Measurements from ENCODE around the gene IRAK2. TPM values are rescaled to one million over a fixed set of nuclear protein-coding genes. Genes with fewer than 3 reads are reported as not detected.

IRAK2 gene
- total RNA-seq, 1 experiment from 2014 or later, result 0.61 TPM

GRCh38 chr3:10185804-10186762 is 21.4 kb downstream of the IRAK2 start:
- H3K27ac Mint-ChIP-seq, result no peak overlapping the region
- no peak for DNase-seq
- Histone ChIP-seq H3K56ac (ENCODE audit: insufficient read length, low read depth, low read length) (no peak overlapping the region), H3K9ac (ENCODE audit: extremely low read depth, insufficient read length, low read length) (no peak overlapping the region), H2AK5ac (ENCODE audit: insufficient read length, low read length) (no peak overlapping the region), H3K23me2 (ENCODE audit: insufficient read length, low read depth, low read length, poor library complexity, severe bottlenecking) (no peaks in the 10 kb centered on the region), H2BK5ac (ENCODE audit: insufficient read length, low read length) (no peak overlapping the region), H3K27me3 (ENCODE audit: insufficient read depth, low read length) (no peaks in the 10 kb centered on the region), H3K79me2 (ENCODE audit: insufficient read depth, low read length) (no peaks in the 10 kb centered on the region), H3K4me1 (ENCODE audit: insufficient read depth, low read length) (peaks cover 6% of the 10 kb centered on the region), H4K20me1 (ENCODE audit: control insufficient read depth, insufficient read depth, insufficient read length) (no peaks in the 10 kb centered on the region), H3K18ac (ENCODE audit: insufficient read length, low read depth, low read length) (no peak overlapping the region), H2AFZ (ENCODE audit: low read length) (no peak overlapping the region), H2BK12ac (ENCODE audit: insufficient read length, low read depth, low read length) (no peak overlapping the region), H3K4ac (ENCODE audit: low read depth, low read length) (no peak overlapping the region), H3T11ph (ENCODE audit: low read length) (no peak overlapping the region), H4K91ac (ENCODE audit: insufficient read length, low read depth, low read length) (no peak overlapping the region), H3K4me2 (ENCODE audit: insufficient read depth, insufficient read length, low read length) (no peak overlapping the region), H2BK20ac (ENCODE audit: low read depth, low read length, poor library complexity, severe bottlenecking) (no peak overlapping the region), H3K23ac (ENCODE audit: insufficient read length, low read depth, low read length) (no peak overlapping the region), H4K8ac (replicated peaks; ENCODE audit: insufficient read length, low read depth, low read length) (no peak overlapping the region), H3K79me1 (ENCODE audit: insufficient read depth, low read depth, low read length, poor library complexity, severe bottlenecking) (no peaks in the 10 kb centered on the region), H2BK15ac (ENCODE audit: low read depth, low read length) (no peak overlapping the region), H2BK120ac (ENCODE audit: low read depth, low read length, poor library complexity, severe bottlenecking) (no peak overlapping the region), H3K27ac (ENCODE audit: insufficient read length, low read depth, low read length) (no peak overlapping the region), H3K9me3 (ENCODE audit: control insufficient read depth, low read depth, low read length) (no peaks in the 10 kb centered on the region), H4K5ac (ENCODE audit: insufficient read length, low read depth, low read length) (no peak overlapping the region), H3K14ac (ENCODE audit: insufficient read depth, low read length) (no peak overlapping the region)
- WGBS (ENCODE audit: extremely low coverage, insufficient read length, low lambda C conversion rate), result no CpG with 5 or more reads among the region's 12 CpGs
- TF ChIP-seq, protein P1, sequence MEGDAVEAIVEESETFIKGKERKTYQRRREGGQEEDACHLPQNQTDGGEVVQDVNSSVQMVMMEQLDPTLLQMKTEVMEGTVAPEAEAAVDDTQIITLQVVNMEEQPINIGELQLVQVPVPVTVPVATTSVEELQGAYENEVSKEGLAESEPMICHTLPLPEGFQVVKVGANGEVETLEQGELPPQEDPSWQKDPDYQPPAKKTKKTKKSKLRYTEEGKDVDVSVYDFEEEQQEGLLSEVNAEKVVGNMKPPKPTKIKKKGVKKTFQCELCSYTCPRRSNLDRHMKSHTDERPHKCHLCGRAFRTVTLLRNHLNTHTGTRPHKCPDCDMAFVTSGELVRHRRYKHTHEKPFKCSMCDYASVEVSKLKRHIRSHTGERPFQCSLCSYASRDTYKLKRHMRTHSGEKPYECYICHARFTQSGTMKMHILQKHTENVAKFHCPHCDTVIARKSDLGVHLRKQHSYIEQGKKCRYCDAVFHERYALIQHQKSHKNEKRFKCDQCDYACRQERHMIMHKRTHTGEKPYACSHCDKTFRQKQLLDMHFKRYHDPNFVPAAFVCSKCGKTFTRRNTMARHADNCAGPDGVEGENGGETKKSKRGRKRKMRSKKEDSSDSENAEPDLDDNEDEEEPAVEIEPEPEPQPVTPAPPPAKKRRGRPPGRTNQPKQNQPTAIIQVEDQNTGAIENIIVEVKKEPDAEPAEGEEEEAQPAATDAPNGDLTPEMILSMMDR (conservative IDR thresholded peaks at IDR 0.05), result no peak
- H3K4me1 Mint-ChIP-seq, result peaks cover 17 to 19% of the 10 kb centered on the region in 2 experiments
- H3K4me3 Mint-ChIP-seq, result no peak overlapping the region
- no peaks in the 10 kb centered on the region; the same call in 1 of the 2 replicates for H3K27me3 Mint-ChIP-seq (ENCODE audit: low read depth)
- H3K36me3 Mint-ChIP-seq (ENCODE audit: insufficient read depth in 1 of 3, low read depth in 3 of 3), result no peaks in the 10 kb centered on the region
- no peaks in the 10 kb centered on the region for H3K9me3 Mint-ChIP-seq

Data from H9 (cell line).